Activated T-helper 1 cell treated with anti-CD3 and anti-CD28 coated beads, Interleukin-12 subunit alpha, Interleukin-12 subunit beta, Interleukin-2, Interleukin-4 antibody, amounts not matched to agents 30 ng/mL and 10 ng/mL and 1 ng/mL, durations not matched to agents 14 hours and 24 hours and 36 hours (primary cell): Measurements from ENCODE around the gene COL23A1. TPM values are rescaled to one million over a fixed set of nuclear protein-coding genes. Genes with fewer than 3 reads are reported as not detected.

Experiments
- DNase-seq: peaks from one replicate; pipeline ENCODE4 v3.0.0; 2021; ENCODE audit warnings: low spot score
- H3K27ac Mint-ChIP-seq: one replicate; pipeline ENCODE4 v1.8.0; 2021; ENCODE audit warnings: mild to moderate bottlenecking, mixed read lengths
- H3K27me3 Mint-ChIP-seq: one replicate; pipeline ENCODE4 v1.8.0; 2022; ENCODE audit warnings: mild to moderate bottlenecking, moderate library complexity, mixed read lengths; ENCODE audit not compliant: insufficient read depth
- H3K36me3 Mint-ChIP-seq: one replicate; pipeline ENCODE4 v1.8.0; 2021; ENCODE audit warnings: low read depth, mixed read lengths
- H3K4me1 Mint-ChIP-seq: one replicate; pipeline ENCODE4 v1.8.0; 2021; ENCODE audit warnings: low read depth, mixed read lengths
- H3K4me3 Mint-ChIP-seq: one replicate; pipeline ENCODE4 v1.8.0; 2021; ENCODE audit warnings: mild to moderate bottlenecking, moderate library complexity, mixed read lengths
- H3K9me3 Mint-ChIP-seq: one replicate; pipeline ENCODE4 v1.8.0; 2021; ENCODE audit warnings: mixed read lengths
- intact Hi-C: fragments of 100-400 bp; cut with micrococcal nuclease; formaldehyde crosslinking; loops from one replicate; pipeline ENCODE4 v1.15.1; 2024
- total RNA-seq: library from RNA; stranded (reverse); gene quantifications from 2 replicates; pipeline ENCODE4 v1.2.3, GENCODE V29; 2022

The COL23A1 gene
- total RNA-seq, 1 donor from 2014 or later = not detected

GRCh38 chr5:178516504-178517235 lies 73.5 kb downstream of the COL23A1 start:
- Mint-ChIP-seq H3K4me1 (no peaks in the 10 kb centered on the region), H3K4me3 (no peak overlapping the region), H3K36me3 (no peaks in the 10 kb centered on the region), H3K9me3 (no peaks in the 10 kb centered on the region), H3K27me3 (no peaks in the 10 kb centered on the region), H3K27ac (no peak overlapping the region)
- DNase-seq = no peak
- intact Hi-C loops = no loop called here

DNA sequence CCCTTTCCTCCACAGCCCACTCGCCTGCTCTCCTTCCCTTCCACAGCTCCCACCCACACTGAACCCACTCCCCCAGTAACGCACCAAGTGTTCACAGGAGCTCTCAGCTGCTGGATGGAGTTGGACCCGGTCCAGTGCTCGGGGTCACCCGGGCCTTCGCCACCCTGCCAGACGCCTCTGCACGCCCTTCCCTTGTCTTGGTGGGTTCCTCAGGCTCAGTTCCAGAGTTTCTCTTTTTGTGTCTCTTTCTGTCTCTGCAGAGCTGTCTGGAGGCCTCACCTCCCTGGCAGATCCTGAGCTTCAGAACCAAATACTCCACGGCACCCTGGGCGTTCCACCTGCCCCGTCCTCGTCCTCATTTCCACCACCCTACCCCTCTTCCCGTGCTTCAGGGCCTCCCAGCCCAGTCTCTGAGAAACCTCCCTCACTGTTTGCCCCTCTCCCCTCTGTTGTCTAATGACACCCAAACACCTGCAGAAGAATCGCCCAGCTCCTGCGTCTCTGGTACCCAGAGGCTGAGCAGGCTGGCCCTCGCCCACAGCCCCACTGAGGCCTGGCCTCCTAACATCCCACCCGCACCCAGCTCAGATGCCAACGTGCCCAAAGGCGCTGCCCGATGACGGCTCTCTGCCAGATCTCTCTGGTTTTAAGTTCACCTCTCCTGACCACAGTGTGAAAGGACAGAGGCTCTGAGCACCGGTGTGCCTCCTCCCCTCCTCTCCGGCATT lies 74.3 kb downstream of the COL23A1 start:
- intact Hi-C loops = no loop called here
- Mint-ChIP-seq H3K36me3 (no peaks in the 10 kb centered on the region), H3K27me3 (no peaks in the 10 kb centered on the region), H3K9me3 (no peaks in the 10 kb centered on the region), H3K4me1 (no peaks in the 10 kb centered on the region), H3K27ac (no peak overlapping the region), H3K4me3 (no peak overlapping the region)
- DNase-seq = no peak

DNA sequence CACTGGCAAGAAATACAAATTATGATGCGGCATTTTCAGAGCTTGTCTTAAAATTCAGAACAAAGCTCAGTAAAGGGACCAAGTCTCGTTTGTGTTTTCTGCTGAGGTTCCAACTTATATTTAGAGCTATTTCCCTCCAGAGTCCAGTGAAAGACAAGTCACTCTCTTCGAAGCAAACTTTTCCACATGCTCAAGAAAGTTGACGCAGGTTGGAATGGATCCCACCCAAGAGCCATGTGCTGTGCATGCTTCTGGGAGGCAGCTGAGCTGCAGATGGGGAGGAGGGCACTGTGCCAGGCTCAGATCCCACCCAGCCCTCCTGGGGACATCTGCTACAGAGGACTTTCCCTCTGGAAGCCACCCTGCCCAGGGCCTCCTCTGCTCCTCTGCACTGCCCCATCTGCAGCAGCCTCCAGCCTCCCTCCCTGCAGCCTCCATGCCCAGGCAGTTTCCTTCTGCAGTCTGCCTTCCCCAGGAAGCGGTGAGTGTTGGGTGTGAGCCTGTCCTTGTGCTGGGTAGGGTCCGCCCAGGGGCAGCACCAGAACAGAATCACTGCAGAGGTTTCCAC lies 75.3 kb downstream of the COL23A1 start:
- H3K4me3 Mint-ChIP-seq = no peak overlapping the region
- H3K27me3 Mint-ChIP-seq = no peaks in the 10 kb centered on the region
- intact Hi-C loops = no loop called here
- no peak overlapping the region for H3K27ac Mint-ChIP-seq
- no peaks in the 10 kb centered on the region for H3K9me3 Mint-ChIP-seq
- no peak for DNase-seq
- H3K4me1 Mint-ChIP-seq = no peaks in the 10 kb centered on the region
- no peaks in the 10 kb centered on the region for H3K36me3 Mint-ChIP-seq

DNA sequence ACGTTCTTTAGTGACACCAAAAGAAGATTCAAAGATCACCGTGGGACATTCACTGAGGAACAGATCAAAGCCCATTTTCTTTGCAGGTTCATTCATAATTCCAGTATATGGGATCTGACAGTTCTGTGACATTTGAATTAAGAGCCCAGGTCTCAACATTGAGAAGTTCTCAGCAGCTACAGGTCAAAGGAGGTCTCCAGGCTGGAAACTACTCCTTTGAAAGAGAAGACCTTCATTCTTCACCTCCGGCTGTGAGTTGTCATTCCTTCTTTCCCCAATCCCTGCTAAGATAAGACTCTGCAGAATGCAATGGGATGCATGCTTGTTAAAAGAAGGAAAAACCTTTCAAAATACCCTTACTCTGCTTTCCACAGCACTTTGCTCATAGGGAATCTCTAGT lies 79.0 kb downstream of the COL23A1 start:
- H3K9me3 Mint-ChIP-seq = no peaks in the 10 kb centered on the region
- no peaks in the 10 kb centered on the region for H3K36me3 Mint-ChIP-seq

DNA sequence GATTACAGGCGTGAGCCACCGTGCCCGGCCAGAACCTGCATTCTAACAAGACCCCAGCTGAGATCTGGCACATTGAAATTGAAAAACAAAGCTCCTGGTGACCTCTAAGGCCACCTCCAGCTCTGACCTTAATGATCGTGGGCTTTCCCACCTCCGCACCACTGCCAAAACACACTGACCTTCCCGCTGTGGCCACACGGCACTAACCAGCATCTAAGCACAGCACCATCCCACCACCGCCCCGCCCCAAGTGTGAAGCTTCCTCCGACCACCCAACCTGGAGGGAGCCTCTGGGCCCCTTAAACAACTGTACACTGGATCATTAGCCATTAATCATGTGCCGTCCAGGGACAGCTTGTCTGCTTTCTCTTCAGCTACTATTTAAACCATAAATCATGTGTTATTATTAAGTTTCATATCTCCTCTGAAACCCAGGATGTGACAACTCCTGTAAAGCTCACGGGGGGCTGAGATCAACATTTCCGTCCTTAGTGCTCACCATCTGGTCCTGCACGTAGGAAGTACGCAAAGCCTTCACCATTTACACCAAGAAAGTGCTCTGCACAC lies 80.6 kb downstream of the COL23A1 start:
- H3K27me3 Mint-ChIP-seq = no peaks in the 10 kb centered on the region
- H3K4me3 Mint-ChIP-seq = no peak overlapping the region
- no peaks in the 10 kb centered on the region for H3K9me3 Mint-ChIP-seq
- no peaks in the 10 kb centered on the region for H3K4me1 Mint-ChIP-seq
- H3K36me3 Mint-ChIP-seq = no peaks in the 10 kb centered on the region
- intact Hi-C loops = no loop called here
- DNase-seq = no peak
- H3K27ac Mint-ChIP-seq = no peak overlapping the region

More for the DNA sequence above, 79.0 kb downstream of the COL23A1 start:
- Mint-ChIP-seq H3K27ac (no peak overlapping the region), H3K27me3 (no peaks in the 10 kb centered on the region), H3K4me3 (no peak overlapping the region), H3K4me1 (no peaks in the 10 kb centered on the region)
- DNase-seq = no peak
- intact Hi-C loops = no loop called here

GRCh38 chr5:178507151-178507932 lies 82.9 kb downstream of the COL23A1 start:
- DNase-seq = no peak
- H3K4me1 Mint-ChIP-seq = no peaks in the 10 kb centered on the region
- no peaks in the 10 kb centered on the region for H3K27me3 Mint-ChIP-seq
- H3K36me3 Mint-ChIP-seq = no peaks in the 10 kb centered on the region
- no peak overlapping the region for H3K4me3 Mint-ChIP-seq
- no peak overlapping the region for H3K27ac Mint-ChIP-seq
- H3K9me3 Mint-ChIP-seq = no peaks in the 10 kb centered on the region
- intact Hi-C loops = no loop called here

DNA sequence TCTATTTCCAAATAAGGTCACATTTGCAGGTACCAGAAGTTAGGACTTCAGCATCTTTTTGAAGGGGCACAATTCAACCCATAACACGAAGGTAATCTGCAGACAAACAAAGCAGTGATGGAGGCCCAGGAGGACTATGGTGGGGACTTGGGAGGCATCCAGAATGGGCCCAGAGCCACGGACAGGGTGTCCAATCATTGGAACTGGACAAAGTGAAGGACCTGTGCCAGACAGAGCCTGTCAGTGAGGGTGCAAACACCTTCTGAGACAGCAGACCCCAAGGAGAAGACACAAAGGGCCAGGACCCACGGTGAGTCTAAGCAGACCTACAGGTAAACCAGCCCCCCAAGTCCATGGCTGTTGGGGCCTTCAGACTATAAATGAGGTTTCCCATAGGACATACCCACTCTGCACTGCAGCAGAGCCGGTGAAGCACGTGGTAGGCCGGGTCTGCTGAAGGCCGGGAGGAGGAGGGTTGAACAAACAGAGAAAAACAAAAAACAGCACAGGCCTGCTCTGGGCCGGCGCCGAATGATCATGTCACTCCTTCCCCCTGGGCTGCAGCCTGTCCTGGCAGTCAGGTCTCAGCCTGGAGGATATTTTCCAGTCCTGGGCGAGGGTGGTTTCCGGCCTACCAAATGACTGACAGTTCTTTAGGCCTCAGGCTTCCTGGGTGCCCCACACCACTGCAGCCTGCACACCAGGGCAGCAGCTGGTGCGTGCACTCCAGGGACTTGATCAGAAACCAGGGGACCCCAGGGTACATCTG lies 84.4 kb downstream of the COL23A1 start:
- Mint-ChIP-seq H3K27me3 (no peaks in the 10 kb centered on the region), H3K36me3 (no peaks in the 10 kb centered on the region), H3K9me3 (no peaks in the 10 kb centered on the region), H3K4me1 (no peaks in the 10 kb centered on the region), H3K27ac (no peak overlapping the region), H3K4me3 (no peak overlapping the region)
- no peak for DNase-seq
- intact Hi-C loops = no loop called here

DNA sequence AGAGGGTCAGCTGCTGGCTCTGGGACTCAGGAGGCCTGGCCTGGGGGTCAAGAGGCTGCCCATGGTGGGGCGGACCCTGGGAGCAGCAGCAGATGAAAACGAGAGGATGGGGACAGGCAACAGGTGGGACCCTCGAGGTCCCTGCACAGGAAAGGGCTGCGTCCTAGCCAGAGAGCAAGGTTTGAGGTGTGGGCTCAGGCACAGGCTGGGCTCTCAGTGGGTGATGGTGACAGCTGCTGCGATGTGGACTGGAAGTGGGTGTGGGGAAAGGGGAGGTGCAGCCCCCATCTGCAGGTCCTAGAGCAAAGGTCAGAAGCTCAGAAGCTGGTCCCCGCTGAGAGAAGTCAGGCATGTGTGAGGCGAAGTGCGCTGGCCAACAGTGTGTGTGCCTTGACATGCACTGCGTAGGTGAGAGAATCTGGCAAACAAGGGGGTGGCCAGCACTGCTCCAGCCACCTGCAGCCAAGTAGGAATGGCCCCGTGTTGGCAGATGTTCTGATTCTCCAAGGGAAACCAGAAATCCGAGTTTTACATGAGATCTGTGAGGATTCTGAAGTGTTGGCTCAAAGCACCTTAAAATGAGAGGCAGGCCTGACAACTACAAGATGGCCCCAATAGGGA lies 85.7 kb downstream of the COL23A1 start:
- H3K36me3 Mint-ChIP-seq = no peaks in the 10 kb centered on the region
- no peaks in the 10 kb centered on the region for H3K4me1 Mint-ChIP-seq
- H3K27ac Mint-ChIP-seq = no peak overlapping the region
- no peaks in the 10 kb centered on the region for H3K27me3 Mint-ChIP-seq
- H3K4me3 Mint-ChIP-seq = no peak overlapping the region
- intact Hi-C loops = no loop called here
- no peaks in the 10 kb centered on the region for H3K9me3 Mint-ChIP-seq
- no peak for DNase-seq

DNA sequence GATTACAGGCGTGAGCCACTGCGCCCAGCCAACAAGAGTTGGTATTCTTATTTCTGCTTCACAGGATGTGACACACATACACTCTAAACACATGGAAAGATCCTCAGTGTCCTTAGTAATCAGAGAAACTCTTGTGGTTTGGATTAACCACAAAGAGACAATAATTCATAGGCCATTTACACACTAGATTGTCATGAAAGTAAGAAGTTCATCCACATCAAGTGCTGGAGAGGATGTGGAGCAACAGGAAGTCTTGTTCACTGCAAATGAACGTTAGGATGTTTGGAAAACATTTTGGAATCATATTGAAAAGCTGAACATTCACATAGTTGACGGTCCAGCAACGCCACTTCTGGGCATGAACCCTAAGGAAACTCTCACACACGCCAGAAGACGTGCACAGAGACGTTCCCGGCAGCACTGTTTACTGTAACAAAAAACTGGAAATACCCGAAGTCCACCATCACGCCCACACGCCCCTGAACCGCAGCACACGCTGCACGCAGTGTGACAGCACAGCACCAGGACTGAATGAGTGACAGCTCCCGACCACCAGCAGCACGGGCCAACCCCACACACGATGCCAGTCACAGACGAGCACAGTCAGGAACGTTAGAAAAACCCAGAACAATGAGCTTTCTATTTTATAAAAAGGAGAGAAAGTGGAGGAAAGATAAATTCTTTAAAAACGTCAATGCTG lies 87.6 kb downstream of the COL23A1 start:
- no peaks in the 10 kb centered on the region for H3K36me3 Mint-ChIP-seq

GRCh38 chr5:178499352-178499751 lies 90.8 kb downstream of the COL23A1 start:
- Mint-ChIP-seq H3K4me3 (no peak overlapping the region), H3K4me1 (no peaks in the 10 kb centered on the region), H3K27ac (no peak overlapping the region), H3K27me3 (no peaks in the 10 kb centered on the region), H3K36me3 (no peaks in the 10 kb centered on the region), H3K9me3 (no peaks in the 10 kb centered on the region)
- intact Hi-C loops = no loop called here
- no peak for DNase-seq

More for the DNA sequence above, 87.6 kb downstream of the COL23A1 start:
- Mint-ChIP-seq H3K27ac (no peak overlapping the region), H3K27me3 (no peaks in the 10 kb centered on the region), H3K4me1 (no peaks in the 10 kb centered on the region), H3K4me3 (no peak overlapping the region), H3K9me3 (no peaks in the 10 kb centered on the region)
- intact Hi-C loops = no loop called here
- no peak for DNase-seq

DNA sequence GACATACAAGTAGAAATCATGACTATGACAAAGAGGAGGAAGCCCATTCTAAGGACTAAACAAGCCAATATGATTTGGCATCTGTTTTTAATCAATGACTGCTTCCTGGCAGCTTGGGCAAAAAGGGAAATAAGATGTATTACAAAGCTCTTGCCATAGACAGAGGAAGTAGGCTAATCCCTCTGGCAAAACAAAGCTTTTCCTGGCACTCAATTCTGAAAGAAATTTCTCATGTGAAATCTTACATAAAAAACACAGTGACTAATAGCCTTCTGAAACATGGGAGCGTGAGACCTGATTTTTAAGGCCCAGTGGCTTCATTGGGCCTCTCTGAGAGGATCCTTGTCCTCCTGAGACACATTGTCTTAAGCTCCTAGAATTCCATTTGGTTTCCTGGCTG lies 93.6 kb downstream of the COL23A1 start:
- no peaks in the 10 kb centered on the region for H3K27me3 Mint-ChIP-seq
- H3K4me3 Mint-ChIP-seq = no peak overlapping the region
- no peaks in the 10 kb centered on the region for H3K9me3 Mint-ChIP-seq
- intact Hi-C loops = no loop called here
- H3K27ac Mint-ChIP-seq = no peak overlapping the region
- no peaks in the 10 kb centered on the region for H3K4me1 Mint-ChIP-seq
- H3K36me3 Mint-ChIP-seq = no peaks in the 10 kb centered on the region
- DNase-seq = no peak
